A673 (cell line): ENCODE measurements around the gene GLI2. TPM values are rescaled to one million over a fixed set of nuclear protein-coding genes. Genes with fewer than 3 reads are reported as not detected.

Experiments
- BruUV-seq: library from RNA; stranded (reverse); fragments of 400-500 nt; replicated peaks from 2 replicates; lab custom pipeline; 2021; lab: Mats Ljungman, UMichigan
- CTCF ChIA-PET: fragments of 300-600 bp; sonication (Branson Sonifier 250); formaldehyde crosslinking; loops from one replicate; lab custom pipeline; 2022; ENCODE audit warnings: antibody characterized with exemption; lab: Charles Lee
- POLR2A ChIA-PET: fragments of 300-600 bp; sonication (Branson Sonifier 250); formaldehyde crosslinking; loops from one replicate; lab custom pipeline; 2022; ENCODE audit warnings: antibody characterized with exemption; ENCODE audit not compliant: low non-redundant PET; lab: Charles Lee
- DNase-seq: peaks from one replicate; pipeline ENCODE4 v3.0.0-alpha.2; 2015; ENCODE audit warnings: low spot score
- H3K27ac ChIP-seq: fragments of 200-600 bp; sonication (generic); 2 replicates; pipeline ENCODE4 v1.5.1; 2016; ENCODE audit warnings: mixed run types, low read depth, mild to moderate bottlenecking, mixed read lengths, antibody characterized with exemption, low read length; ENCODE audit not compliant: poor library complexity, severe bottlenecking
- H3K27me3 ChIP-seq: fragments of 200-600 bp; sonication (generic); replicated peaks from 2 replicates; pipeline ENCODE4 v1.6.1; 2017; ENCODE audit warnings: mixed run types, low read depth, mild to moderate bottlenecking, mixed read lengths, antibody characterized with exemption, low read length; ENCODE audit not compliant: insufficient read depth, poor library complexity
- H3K36me3 ChIP-seq: fragments of 200-600 bp; sonication (generic); 2 replicates; pipeline ENCODE4 v1.6.1; 2016; ENCODE audit warnings: mixed run types, mild to moderate bottlenecking, mixed read lengths, antibody characterized with exemption, low read length; ENCODE audit not compliant: insufficient read depth, poor library complexity, severe bottlenecking
- H3K4me1 ChIP-seq: fragments of 200-600 bp; sonication (generic); 2 replicates; pipeline ENCODE4 v1.6.1; 2017; ENCODE audit warnings: mixed run types, mild to moderate bottlenecking, mixed read lengths, antibody characterized with exemption, low read length; ENCODE audit not compliant: insufficient read depth, poor library complexity, severe bottlenecking
- H3K4me3 ChIP-seq: fragments of 200-600 bp; sonication (generic); 2 replicates; pipeline ENCODE4 v1.5.1; 2016; ENCODE audit warnings: low read depth, mixed run types, mild to moderate bottlenecking, mixed read lengths, low read length; ENCODE audit not compliant: poor library complexity, severe bottlenecking
- H3K9me3 ChIP-seq: fragments of 200-600 bp; sonication (generic); 2 replicates; pipeline ENCODE4 v1.6.1; 2016; ENCODE audit warnings: mixed run types, low read depth, mild to moderate bottlenecking, mixed read lengths, antibody characterized with exemption, low read length; ENCODE audit not compliant: poor library complexity, severe bottlenecking
- EZH2 ChIP-seq: fragments of 200-600 bp; sonication (generic); IDR thresholded peaks from 2 replicates; pipeline ENCODE4 v1.6.1; 2017; ENCODE audit warnings: borderline replicate concordance, low read depth, mild to moderate bottlenecking, mixed read lengths, antibody characterized with exemption, low read length; ENCODE audit not compliant: poor library complexity, severe bottlenecking
- intact Hi-C: fragments of 100-400 bp; cut with micrococcal nuclease; formaldehyde crosslinking; loops from one replicate; pipeline ENCODE4 v1.10.0; 2022; ENCODE audit not compliant: unreplicated experiment
- total RNA-seq: library from RNA; stranded (reverse); gene quantifications from 2 replicates; pipeline ENCODE4 v1.2.3, GENCODE V29; 2021
- TF ChIP-seq, protein P1 (sequence below): fragments of 300-800, 200-600 bp; sonication (generic); conservative IDR thresholded peaks from 2 replicates; pipeline ENCODE4 v1.5.1; 2017; ENCODE audit warnings: low read depth, mild to moderate bottlenecking, antibody characterized with exemption, low read length, moderate library complexity, mixed read lengths

The GLI2 gene
- total RNA-seq, 1 experiment from 2014 or later: 8.1 TPM

DNA sequence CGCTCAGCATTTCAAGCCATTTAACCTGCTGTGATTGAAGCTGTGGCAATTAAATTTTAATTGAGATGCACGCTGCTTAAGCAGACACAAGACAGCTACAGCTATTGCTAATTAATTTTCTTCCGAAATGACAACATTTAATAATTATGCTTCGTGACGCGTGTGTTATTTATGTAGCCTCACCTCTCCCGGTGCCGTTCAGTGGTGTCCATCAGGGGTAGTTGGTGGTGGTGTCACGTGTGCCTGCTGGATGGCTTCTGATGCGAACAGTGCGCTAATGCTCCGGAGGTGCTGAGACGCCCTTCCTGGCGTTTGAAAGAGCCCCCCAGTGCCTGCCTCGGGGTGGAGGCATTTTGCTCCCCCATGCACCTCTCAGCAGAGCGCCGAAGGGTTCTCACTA, 39.5 kb downstream of the GLI2 start:
- Histone ChIP-seq H3K4me3 (no peak overlapping the region), H3K27ac (no peak overlapping the region), H3K4me1 (peaks cover 30% of the 10 kb centered on the region), H3K27me3 (no peaks in the 10 kb centered on the region), H3K36me3 (no peaks in the 10 kb centered on the region), H3K9me3 (no peaks in the 10 kb centered on the region)
- no peak for TF ChIP-seq EZH2
- TF ChIP-seq, protein P1, sequence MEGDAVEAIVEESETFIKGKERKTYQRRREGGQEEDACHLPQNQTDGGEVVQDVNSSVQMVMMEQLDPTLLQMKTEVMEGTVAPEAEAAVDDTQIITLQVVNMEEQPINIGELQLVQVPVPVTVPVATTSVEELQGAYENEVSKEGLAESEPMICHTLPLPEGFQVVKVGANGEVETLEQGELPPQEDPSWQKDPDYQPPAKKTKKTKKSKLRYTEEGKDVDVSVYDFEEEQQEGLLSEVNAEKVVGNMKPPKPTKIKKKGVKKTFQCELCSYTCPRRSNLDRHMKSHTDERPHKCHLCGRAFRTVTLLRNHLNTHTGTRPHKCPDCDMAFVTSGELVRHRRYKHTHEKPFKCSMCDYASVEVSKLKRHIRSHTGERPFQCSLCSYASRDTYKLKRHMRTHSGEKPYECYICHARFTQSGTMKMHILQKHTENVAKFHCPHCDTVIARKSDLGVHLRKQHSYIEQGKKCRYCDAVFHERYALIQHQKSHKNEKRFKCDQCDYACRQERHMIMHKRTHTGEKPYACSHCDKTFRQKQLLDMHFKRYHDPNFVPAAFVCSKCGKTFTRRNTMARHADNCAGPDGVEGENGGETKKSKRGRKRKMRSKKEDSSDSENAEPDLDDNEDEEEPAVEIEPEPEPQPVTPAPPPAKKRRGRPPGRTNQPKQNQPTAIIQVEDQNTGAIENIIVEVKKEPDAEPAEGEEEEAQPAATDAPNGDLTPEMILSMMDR: no peak
- intact Hi-C loops: no loop called here
- POLR2A ChIA-PET: interaction anchor here (0.7 kb wide), 1 partner anchor 136 kb away, joined by 3 read pairs; no protein-coding TSS in a partner anchor
- no peak for DNase-seq
- CTCF ChIA-PET: no interaction called here
- no TSS peak for BruUV-seq

- BruUV-seq: no TSS peak
- Histone ChIP-seq H3K4me3 (no peak overlapping the region), H3K4me1 (peaks cover 34% of the 10 kb centered on the region), H3K9me3 (no peaks in the 10 kb centered on the region), H3K36me3 (no peaks in the 10 kb centered on the region), H3K27me3 (no peaks in the 10 kb centered on the region), H3K27ac (no peak overlapping the region)
- CTCF ChIA-PET: no interaction called here
- TF ChIP-seq EZH2: no peak
- TF ChIP-seq, protein P1: no peak
- DNase-seq: no peak
- POLR2A ChIA-PET: interaction anchor here (0.6 kb wide), 1 partner anchor 130 kb away, joined by 4 read pairs; no protein-coding TSS in a partner anchor
- intact Hi-C loops: no loop called here
Observed at GRCh38 chr2:120775801-120776589, 40.3 kb downstream of the GLI2 start.

DNA sequence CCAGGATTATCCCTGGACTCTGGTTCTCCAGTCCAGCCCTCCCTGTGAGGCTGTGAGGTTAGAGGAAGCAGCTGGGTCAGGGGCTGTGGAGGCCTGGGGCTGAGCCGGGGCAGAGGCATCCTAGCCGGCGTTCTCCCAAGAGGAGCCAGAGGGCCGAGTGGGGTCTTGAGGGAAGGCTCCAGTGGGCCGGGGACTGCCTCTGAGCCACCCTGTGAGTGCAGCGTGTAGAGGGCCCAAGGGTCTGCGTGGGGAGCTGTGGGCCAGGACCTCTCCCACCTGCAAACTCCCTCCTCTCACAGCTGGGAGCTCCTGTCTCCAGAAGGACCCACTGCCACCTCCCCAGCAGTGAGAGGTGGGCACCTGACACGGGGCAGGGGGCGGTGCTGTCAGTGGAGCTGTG, 41.0 kb downstream of the GLI2 start:
- Histone ChIP-seq H3K27ac (no peak overlapping the region), H3K27me3 (no peaks in the 10 kb centered on the region), H3K9me3 (no peaks in the 10 kb centered on the region), H3K4me1 (peaks cover 30% of the 10 kb centered on the region), H3K4me3 (no peak overlapping the region), H3K36me3 (no peaks in the 10 kb centered on the region)
- ChIA-PET POLR2A (interaction anchor here (0.6 kb wide), 2 partner anchors 129 to 982 kb away, joined by 3 to 4 read pairs; no protein-coding TSS in a partner anchor), CTCF (no interaction called here)
- no TSS peak for BruUV-seq
- no peak for DNase-seq
- no peak for TF ChIP-seq EZH2
- TF ChIP-seq, protein P1: no peak
- intact Hi-C loops: no loop called here
